Activated B cell treated with CpG ODN at 0.5 μM for 24 hours (primary cell): Measurements from ENCODE around the gene OVCA2. TPM values are rescaled to one million over a fixed set of nuclear protein-coding genes. Genes with fewer than 3 reads are reported as not detected.

Source experiments
- ATAC-seq: fragments of 200-7000 bp; cut with Tn5 transposase; one replicate; pipeline ENCODE4 v1.10.0; 2021; ENCODE audit warnings: low read depth, mild to moderate bottlenecking, moderate library complexity
- CTCF ChIA-PET: fragments of 350-600 bp; sonication (Branson Sonifier 250); formaldehyde crosslinking; loops from one replicate; lab custom pipeline; 2021; ENCODE audit warnings: antibody characterized with exemption; lab: Charles Lee
- POLR2A ChIA-PET: fragments of 350-600 bp; sonication (Branson Sonifier 250); formaldehyde crosslinking; loops from one replicate; lab custom pipeline; 2021; ENCODE audit warnings: antibody characterized with exemption; lab: Charles Lee
- DNase-seq: peaks from one replicate; pipeline ENCODE4 v3.0.0; 2022
- H3K27ac Mint-ChIP-seq: one replicate; pipeline ENCODE4 v1.8.0; 2020; ENCODE audit warnings: mixed read lengths
- H3K27me3 Mint-ChIP-seq: one replicate; pipeline ENCODE4 v1.8.0; 2021; ENCODE audit warnings: mixed read lengths
- H3K36me3 Mint-ChIP-seq: one replicate; pipeline ENCODE4 v1.8.0; 2021; ENCODE audit warnings: low read depth, mixed read lengths
- H3K4me1 Mint-ChIP-seq: one replicate; pipeline ENCODE4 v1.8.0; 2021; ENCODE audit warnings: mixed read lengths
- H3K4me3 Mint-ChIP-seq: one replicate; pipeline ENCODE4 v1.8.0; 2020; ENCODE audit warnings: mild to moderate bottlenecking, mixed read lengths
- H3K9me3 Mint-ChIP-seq: one replicate; pipeline ENCODE4 v1.8.0; 2020; ENCODE audit warnings: mixed read lengths
- CTCF ChIP-seq: fragments of 200-600 bp; IDR thresholded peaks from one replicate; pipeline ENCODE4 v1.8.0; 2022; ENCODE audit warnings: antibody characterized with exemption, mild to moderate bottlenecking
- intact Hi-C: fragments of 100-400 bp; cut with micrococcal nuclease; formaldehyde crosslinking; loops from one replicate; pipeline ENCODE4 v1.15.1; 2024
- total RNA-seq: library from RNA; stranded (reverse); gene quantifications from 2 replicates; pipeline ENCODE4 v1.2.3, GENCODE V29; 2022

OVCA2 gene
- total RNA-seq, 1 donor from 2014 or later = 29.4 TPM

DNA sequence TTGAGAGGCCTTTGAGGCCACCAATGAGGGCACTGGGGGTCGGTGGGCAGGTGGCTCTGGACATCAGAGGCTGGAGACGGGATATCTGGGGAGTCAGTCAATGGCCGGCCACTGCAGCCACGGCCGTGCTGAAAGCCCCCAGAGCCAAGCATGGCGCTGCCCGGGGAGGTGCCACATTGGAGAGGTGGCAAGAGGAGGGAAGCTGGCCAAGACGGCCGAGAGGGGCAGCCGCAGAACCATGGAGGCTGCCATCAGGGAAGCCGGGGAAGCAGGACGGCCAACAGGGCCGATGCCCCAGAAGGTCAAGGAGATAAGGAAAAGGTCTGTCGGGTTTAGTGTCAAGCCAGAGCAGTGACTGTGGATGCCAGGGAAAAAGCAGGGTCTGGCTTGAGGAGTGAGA is 26.5 kb upstream of the OVCA2 start:
- H3K9me3 Mint-ChIP-seq = no peaks in the 10 kb centered on the region
- TF ChIP-seq CTCF = no peak
- intact Hi-C loops = no loop called here
- ChIA-PET CTCF (no interaction called here), POLR2A (no interaction called here)
- no peaks in the 10 kb centered on the region for H3K4me1 Mint-ChIP-seq
- H3K27me3 Mint-ChIP-seq = peaks cover 41% of the 10 kb centered on the region
- no peak for DNase-seq
- no peak overlapping the region for H3K4me3 Mint-ChIP-seq
- H3K36me3 Mint-ChIP-seq = no peaks in the 10 kb centered on the region
- ATAC-seq = no peak
- H3K27ac Mint-ChIP-seq = no peak overlapping the region

- ChIA-PET POLR2A (no interaction called here), CTCF (no interaction called here)
- Mint-ChIP-seq H3K4me1 (no peaks in the 10 kb centered on the region), H3K27me3 (peaks cover 38% of the 10 kb centered on the region), H3K9me3 (no peaks in the 10 kb centered on the region), H3K27ac (no peak overlapping the region), H3K36me3 (no peaks in the 10 kb centered on the region), H3K4me3 (no peak overlapping the region)
- ATAC-seq = no peak
- intact Hi-C loops = no loop called here
- TF ChIP-seq CTCF = no peak
- no peak for DNase-seq
Measured at GRCh38 chr17:2016494-2016893, 25.3 kb upstream of the OVCA2 start.

- no peak for TF ChIP-seq CTCF
- ATAC-seq (peak; percentile 61), DNase-seq (no peak)
- intact Hi-C loops = no loop called here
- H3K4me3 Mint-ChIP-seq = no peak overlapping the region
- peaks cover under 1% of the 10 kb centered on the region for H3K4me1 Mint-ChIP-seq
- no peaks in the 10 kb centered on the region for H3K36me3 Mint-ChIP-seq
- H3K27me3 Mint-ChIP-seq = peaks cover 39% of the 10 kb centered on the region
- H3K27ac Mint-ChIP-seq = no peak overlapping the region
- H3K9me3 Mint-ChIP-seq = no peaks in the 10 kb centered on the region
- POLR2A ChIA-PET = no interaction called here
- CTCF ChIA-PET = no interaction called here
Measured at GRCh38 chr17:2017274-2017941, 24.4 kb upstream of the OVCA2 start.

DNA sequence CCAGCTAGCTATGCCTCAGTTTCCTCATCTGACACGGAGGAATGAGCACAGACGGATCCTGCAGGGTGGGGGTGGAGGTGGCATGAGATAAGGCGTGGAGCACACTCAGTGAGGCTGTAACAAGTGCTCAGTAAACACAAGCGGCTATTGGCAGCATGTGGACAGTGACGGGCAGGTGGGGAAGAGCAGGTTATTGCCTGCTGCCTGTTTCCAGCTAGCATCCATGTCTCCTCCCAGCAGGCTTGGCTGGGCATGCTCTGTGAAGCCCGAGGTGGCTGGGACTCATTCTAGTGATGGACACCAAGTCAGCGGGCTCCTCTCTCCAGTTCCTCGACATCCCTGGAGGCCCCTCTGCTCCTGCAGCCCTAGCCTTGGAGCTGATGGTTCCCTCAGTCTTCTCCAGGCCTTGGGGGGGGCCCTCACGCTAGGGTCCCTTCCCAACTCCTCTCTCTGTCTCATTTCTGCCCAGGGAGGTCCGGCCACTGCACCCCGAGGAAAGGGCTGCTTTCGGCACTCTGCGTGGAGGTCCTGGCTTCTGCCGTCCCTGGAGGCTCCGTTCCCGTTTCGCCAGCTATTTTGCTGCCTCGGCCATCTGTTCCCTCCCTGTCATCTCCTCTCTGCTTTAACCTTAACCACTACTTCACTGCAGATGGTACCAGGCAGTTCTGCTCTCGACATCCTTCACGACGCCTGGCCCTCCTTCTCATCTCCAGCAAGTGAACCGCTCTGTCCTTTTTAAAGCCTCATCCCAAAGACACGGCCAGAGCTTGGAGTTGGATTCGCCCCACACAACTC is 22.9 kb upstream of the OVCA2 start:
- Mint-ChIP-seq H3K4me1 (peaks cover 10% of the 10 kb centered on the region), H3K27ac (no peak overlapping the region), H3K36me3 (no peaks in the 10 kb centered on the region), H3K27me3 (peaks cover 43% of the 10 kb centered on the region), H3K9me3 (no peaks in the 10 kb centered on the region), H3K4me3 (no peak overlapping the region)
- POLR2A ChIA-PET = no interaction called here
- DNase-seq (no peak), ATAC-seq (no peak)
- intact Hi-C loops = no loop called here
- TF ChIP-seq CTCF = no peak
- CTCF ChIA-PET = no interaction called here

DNA sequence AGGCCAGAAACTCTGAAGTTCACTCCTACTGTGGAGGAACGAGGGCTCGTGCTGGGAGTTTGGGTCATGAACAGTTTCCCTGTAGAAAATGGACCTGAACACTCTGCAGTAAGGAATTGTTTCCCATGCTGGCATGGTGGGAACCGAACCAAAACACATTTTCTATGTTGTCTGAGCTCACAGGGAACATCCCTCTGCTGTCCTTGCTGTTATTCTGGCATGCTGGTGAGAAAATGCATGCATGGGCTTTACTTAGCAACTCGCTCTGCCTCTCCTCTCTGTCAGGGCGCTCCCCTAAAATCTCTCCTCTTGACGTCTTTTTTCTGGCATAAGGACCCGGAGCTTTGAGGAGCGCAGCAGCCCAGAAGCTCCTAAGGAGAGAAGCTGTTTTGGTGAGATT is 22.1 kb upstream of the OVCA2 start:
- no peak for DNase-seq
- no peak overlapping the region for H3K27ac Mint-ChIP-seq
- ChIA-PET POLR2A (no interaction called here), CTCF (interaction anchor here (0.9 kb wide), 1 partner anchor 39 kb away, joined by 3 read pairs; no protein-coding TSS in a partner anchor)
- no peak for ATAC-seq
- H3K4me3 Mint-ChIP-seq = no peak overlapping the region
- H3K36me3 Mint-ChIP-seq = no peaks in the 10 kb centered on the region
- no peak for TF ChIP-seq CTCF
- H3K9me3 Mint-ChIP-seq = no peaks in the 10 kb centered on the region
- peaks cover 37% of the 10 kb centered on the region for H3K27me3 Mint-ChIP-seq
- intact Hi-C loops = no loop called here
- H3K4me1 Mint-ChIP-seq = peaks cover 12% of the 10 kb centered on the region
